IPS DF 4.7 (cell line): Measurements from ENCODE around the gene VPS41.
"Not testable (repeated sequence)": the region's sequence is repeated elsewhere in the genome, so short reads cannot be mapped to it uniquely, and the experiment has no call there.

Source experiments
- DNase-seq: peaks from one replicate; pipeline ENCODE4 v3.0.0-alpha.2; 2013; ENCODE audit warnings: low spot score; ENCODE audit errors: extremely low read depth

The VPS41 gene

DNA sequence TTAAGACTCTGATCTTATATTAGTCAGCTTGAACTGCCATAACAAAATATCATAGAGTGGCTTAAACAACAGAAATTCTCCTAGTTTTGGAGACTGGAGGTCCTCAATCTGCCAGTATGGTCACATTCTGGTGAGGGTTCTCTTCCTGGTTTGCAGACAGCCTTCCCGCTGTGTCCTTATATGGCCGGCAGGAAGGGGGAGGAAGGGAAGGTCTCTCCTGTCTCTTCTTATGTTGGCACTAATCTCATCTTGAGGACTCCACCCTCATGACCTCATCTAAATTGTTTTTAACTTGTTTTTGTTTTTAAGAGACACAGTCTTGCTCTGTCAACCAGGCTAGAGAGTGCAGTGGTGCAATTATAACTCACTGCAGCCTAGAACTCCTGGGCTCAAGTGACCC is 53.1 kb downstream of the VPS41 start:
- DNase-seq: no peak

DNA sequence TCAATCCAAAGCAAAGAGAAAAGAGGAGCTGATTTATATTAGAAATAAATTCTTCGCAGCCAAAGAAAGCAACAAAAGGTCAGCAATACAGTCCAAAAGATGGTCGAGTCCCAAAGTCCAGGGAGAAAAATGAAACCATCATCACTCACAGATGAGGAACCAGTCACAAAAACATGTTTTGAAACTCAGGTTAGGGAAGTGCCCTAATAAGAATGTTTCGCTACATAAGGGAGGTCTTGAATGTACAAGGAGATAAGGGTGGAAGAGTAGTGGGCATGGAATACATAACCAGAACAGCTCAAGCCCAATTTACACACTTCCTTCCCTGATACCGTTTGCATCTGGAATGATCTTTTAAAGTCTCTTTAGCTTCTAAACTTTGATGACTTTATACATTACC is 53.6 kb downstream of the VPS41 start:
- no peak for DNase-seq

DNA sequence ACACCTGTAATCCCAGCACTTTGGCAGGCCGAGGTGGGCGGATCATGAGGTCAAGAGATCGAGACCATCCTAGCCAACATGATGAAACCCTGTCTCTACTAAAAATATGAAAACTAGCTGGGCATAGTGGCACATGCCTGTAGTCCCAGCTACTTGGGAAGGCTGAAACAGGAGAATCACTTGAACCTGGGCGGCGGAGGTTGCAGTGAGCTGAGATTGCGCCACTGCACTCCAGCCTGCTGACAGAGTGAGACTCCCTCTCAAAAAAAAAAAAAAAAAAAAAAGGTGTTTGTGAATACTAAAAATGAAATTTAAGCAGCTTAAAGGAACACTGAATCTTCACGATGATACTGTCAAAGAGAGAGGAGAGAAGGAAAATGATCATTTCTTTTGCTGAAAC is 54.0 kb downstream of the VPS41 start:
- DNase-seq: not testable (repeated sequence)

DNA sequence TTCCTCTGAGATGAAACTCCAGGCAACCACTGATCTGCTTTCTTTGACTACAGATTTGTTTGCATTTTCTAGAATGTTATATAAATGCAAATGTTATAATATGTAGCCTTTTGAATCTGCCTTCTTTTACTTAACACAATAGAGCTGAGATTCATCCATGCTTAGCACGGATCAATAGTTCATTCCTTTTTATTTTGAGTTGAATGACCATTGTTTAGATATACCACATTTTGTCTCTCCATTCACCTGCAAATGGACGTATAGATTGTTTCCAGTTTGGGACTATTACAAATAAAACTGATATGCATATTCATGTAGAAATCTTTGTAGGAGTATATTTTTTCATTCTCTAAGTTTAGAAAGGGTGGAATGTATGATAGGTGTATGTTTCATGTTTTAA is 57.7 kb downstream of the VPS41 start:
- no peak for DNase-seq

DNA sequence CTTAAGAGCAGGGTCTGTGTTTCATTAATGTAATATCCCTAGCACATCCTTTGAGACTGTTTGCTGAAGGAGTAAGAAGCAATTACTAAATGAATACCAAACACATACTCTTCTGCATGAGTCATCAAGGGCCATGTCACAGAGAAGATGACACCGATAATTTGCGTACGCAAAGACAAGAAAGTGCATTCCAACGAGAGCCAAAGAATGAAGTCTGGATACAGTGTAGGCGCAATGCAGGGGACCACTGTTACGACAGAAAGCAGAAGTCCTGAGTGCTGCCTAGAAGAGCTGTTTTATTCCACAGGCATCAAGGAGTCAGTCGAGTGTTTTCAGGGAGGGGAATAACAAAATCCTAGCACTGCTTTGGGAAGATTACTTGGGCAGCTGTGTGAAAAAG is 62.7 kb downstream of the VPS41 start:
- DNase-seq: no peak

DNA sequence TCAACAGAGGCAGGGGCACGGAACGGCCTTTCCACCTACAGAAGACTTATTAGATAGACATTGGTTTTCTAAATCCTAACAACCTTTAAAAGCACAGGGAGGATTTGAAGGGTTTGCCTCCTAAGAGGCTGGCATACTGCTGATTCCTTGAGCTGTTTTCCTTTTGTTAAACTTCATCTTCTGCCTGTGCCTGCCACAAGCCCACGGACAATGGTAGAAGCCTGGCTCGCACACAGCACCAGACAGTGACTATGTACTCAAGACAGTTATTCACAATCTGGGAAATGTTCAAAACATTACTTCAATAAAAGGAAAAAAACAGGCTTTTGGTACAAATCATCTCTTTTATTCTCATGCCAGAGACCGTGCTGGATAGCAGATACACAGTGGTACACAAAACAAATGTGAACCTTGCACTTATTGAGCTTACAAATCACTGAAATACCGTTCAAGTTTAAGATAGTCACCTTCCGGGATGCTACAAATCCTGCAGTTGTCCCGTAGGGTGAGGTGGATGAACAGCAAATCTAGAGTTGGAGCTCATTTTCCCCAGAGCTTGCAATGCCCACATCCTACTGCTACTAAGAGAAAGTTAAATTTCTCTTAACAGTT is 63.9 kb downstream of the VPS41 start:
- DNase-seq: no peak

DNA sequence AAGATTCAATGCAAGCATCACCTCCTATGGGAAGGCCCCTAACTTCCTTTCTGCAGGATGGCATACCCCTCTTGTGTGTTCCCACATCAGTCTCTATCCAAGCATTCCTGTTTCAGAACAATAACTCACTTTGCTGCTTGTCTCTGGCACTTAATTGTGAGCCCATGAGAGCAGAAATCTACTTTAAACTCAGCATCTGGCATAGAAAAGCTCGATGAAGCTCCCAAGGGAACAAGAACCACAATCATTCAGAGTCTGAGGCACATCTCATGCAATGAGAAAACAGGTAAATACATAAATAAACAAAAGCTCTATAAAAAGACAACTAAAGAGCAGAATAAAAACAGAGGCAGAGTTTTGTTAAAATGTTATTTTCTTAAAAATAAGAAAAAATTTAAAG is 66.2 kb downstream of the VPS41 start:
- DNase-seq: no peak

DNA sequence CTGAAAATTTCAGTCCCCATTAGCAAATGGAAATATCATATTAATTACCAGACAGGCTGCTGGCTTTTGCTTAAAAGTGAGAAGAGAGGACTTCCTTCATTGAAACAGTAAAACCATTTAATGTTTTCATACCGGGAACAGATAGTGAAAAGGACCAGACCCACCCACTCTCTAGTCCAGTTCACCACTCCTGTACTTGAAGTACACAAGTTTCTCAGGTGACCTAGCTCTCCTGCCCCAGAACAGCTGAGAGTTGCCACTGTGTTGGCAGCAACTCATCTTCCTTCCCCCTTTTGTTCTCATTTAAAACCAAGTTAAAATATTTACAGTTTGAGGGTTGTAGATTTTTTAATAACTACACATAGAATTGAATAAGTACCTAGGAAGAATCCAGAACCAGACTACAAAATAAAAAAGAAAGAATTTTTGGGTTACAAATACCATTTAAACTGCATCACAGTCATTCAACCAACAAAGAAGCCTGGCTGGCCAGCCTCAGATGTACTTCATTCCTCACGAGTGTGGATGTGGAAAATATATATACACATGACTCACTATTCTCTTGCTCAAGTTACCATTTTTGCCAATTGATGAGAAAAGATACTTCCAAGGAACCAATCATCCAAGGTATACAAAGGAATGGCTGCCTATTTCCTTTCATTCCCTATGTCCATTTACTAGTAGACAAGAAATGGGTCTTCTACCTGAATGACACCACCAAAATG is 68.1 kb downstream of the VPS41 start:
- no peak for DNase-seq

DNA sequence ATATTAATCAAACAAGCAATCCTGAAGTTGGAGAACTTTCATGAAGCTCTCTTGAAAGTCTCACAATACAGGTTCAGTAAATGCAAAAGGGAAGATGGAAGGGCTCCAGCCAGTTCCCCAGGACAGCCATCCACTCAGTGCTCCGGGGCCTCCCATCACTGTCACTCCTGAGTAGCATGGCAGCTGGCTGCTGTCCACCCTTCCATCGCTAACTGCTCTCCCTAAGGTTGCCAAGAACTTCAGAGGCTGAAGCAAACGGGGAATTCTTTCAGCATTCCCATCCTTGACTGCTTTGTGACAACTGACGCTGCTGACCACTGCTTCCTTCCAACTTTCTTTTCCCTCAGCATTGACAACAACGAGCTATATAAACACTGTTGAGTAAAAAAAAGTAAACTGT is 69.1 kb downstream of the VPS41 start:
- DNase-seq: no peak

DNA sequence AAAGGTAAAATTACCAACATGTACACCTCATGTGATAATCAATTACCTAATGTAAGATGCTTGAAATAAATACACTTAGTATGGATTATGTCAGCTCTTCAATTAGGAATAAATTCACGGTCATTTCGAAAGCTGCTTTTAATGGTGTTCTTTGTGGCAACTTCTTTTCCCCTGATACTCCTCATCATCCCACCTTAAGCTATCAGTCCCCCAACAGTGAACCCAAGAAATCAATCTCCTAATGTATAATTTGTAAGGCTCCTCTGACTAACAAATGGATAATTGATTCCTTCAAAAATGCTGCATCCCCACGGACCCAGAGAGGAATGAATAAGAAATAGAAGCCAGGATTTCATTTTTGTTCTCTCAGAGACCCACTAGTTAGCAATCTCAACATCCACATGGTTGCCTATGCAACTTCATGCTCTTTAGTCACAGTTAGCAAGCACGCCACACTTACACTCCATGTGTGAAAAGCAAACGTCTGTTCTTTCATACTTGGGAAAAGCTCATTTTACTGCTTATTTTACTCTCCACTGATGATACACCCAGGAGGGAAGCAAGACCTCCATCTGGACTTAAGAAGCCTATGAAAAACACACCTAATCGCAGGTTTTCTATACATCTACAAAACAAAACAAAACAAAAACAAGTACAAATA is 70.1 kb downstream of the VPS41 start:
- DNase-seq: no peak

DNA sequence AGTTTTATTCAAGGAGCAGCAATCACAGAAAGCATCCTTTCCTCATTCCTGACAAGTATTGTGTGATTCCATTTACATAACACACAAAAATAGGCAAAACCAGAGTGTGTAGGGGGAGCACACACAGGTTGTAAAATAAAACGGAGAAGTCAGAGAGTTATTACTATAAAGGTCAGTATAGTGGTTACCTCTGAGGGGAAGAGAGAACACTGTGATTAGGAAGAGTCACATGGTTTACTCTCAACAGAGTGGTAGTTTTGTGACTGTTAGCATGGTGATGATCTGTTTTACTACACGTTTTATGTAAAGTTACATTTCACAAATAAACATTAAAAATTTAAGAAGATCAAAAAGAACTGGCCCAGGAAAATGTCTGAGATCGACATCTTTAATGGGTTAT is 74.6 kb downstream of the VPS41 start:
- DNase-seq: no peak

DNA sequence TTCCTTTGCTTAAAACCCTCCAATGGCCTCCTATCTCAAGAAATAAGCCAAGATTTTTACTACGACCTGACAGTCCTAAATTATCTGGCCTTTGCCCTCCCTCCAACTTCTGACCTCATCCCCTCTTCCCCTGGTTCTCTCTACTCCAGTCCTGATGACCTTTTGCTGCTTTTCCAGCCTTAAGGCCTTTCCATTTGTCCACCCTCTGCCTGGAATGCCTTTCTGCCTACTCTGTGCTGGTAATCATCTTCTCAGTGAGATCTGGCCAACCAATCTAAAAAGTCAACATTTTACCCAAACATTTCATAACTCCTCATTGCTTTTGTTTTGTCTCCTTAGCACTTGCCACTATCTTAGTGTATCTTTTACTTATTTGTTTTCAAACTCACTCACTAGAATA is 75.7 kb downstream of the VPS41 start:
- no peak for DNase-seq

DNA sequence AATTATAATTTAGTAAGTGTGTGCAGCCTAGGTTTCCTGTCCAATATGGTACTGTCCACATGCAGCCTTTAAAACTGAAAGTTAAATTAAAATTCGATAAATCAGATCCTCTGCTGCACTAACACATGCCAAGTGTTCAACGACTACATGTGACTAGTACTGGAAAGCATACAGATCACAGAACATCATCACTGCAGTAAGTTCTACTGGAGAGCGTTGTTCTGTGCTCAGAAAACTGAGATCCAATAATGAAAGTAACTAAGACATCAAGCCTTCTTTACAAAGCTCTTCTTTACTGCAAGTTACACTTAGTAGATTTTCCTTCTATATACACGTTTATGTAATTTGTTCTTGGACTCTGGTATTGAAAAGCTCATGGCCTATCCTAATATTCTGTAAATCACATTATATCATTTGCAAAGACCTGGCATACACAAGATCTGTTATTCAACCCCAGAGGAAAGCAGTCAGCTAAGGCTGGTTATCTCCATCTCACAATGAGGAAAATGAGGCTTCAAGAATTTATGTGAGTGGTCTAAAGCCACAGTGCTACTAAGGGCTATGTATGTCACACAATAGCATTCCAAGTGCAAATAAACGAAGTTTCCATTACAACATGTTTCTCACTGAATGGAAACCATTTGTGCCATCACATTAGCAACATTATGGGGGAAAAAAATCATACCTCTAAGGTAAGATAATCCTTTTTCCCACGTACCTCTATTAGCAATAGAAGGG is 77.6 kb downstream of the VPS41 start:
- DNase-seq: no peak

DNA sequence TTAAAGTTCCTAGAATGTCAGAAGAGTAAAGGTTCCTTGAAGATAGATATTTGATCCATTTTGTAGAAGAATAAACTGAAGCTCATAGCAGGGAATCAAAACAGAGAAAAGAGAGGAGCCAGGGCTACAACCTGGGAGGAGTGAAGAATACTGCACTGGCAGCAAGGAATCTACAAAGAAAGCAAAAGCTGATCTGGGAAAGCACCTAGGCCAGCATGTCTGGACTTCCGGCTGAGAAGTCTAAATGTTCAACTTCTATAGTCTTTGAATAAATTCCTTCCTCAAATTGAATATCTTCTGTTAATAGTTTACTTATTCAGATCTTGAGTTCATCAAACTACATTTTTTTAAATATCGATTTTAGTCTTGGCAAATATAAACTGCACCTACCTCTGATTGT is 78.2 kb downstream of the VPS41 start:
- no peak for DNase-seq

DNA sequence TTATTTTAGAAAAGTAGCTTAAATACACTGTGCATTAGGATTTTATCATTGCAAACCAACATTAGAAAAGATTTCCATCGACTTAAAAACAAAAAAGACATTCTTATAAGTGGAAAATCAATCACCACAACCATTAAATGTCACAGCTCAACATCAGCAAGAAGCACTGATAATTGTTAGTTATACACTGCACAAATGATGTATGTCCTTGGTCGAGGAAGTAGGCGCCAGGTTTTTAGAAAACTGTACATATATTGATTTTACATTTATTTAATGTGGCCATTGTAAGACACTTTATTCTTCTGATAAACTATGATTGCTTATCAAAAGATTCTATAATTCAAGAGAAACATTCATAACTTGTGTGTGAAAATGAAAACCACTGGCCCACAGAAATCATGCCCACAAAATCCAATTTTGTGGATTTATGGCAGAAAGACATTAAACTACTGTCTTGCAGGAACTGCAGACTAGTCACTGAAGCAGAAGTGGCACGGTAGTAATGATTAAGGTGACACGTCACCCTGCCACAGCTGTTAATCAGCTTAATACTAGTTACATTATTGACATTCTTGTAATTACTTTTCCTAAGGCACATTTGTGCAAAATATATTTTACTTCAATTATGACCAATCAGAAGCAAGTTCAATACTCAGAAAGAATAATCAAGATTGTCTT is 79.4 kb downstream of the VPS41 start:
- no peak for DNase-seq

DNA sequence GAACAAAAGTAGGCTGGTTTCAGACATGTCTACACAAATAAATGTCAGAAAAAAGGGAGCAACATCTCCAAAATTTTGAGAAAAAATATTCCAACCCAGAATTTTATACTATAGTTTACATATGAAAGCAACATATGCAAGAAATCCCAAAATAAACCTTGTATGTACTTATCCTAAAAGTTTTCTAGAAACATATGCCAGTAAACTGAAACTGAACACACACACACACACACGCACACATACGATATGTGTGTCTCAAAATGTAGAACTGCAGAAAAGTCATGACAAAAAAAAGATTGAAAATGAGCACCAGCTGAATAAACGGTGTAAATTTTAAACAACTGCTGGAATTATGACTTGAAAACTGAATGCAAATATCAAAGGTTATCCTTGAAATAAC is 81.0 kb downstream of the VPS41 start:
- no peak for DNase-seq

DNA sequence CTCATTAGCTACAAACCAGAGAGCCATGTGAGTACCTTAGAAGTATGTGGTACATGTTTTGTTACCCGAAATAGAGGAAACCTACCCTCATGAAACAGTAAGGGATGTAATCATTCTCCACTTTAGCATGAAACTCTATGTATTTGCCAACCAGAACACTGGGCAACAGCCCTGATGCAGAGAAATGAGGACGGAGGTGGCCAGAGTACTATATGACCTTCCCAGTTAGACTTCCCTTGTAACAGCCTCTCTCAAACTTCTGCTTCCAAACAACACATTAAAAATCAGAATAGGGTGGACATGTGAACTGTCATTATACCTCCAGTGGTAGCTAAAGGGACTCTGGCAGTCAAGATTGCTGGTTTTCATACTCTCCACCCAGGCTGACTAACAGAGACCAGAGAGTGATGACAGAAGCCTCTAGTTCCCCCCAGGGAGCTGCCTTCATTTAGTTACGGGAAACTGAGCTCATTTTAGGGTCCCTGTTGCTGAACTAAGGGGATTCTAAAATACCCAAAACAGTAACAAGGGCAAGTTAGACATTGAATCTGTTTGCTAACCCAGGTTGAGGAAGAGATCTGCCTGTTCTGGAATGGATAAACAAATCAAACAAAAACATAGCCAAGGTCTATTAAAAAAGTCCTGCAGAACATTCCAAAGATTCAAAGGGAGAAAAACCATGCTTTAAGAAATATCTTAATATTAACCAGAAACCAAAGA is 83.1 kb downstream of the VPS41 start:
- DNase-seq: no peak

DNA sequence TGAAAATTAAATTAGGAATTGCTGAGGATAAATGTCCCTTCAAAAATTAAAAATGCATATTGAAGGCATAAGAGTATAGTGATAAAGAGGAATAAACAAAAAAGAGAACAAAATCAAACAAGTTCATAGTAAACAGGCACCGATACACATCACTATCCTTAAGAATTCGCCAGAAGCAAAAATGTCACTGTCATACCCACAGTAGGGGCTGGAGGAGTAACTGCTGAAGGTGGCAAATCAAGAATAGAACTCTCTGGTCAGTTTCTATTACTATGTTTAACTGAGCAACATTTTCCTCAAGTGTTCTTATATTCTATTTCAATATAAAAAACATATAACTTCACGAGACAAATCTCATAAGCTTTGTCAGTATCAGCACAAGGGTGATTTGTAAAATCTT is 84.0 kb downstream of the VPS41 start:
- DNase-seq: no peak

DNA sequence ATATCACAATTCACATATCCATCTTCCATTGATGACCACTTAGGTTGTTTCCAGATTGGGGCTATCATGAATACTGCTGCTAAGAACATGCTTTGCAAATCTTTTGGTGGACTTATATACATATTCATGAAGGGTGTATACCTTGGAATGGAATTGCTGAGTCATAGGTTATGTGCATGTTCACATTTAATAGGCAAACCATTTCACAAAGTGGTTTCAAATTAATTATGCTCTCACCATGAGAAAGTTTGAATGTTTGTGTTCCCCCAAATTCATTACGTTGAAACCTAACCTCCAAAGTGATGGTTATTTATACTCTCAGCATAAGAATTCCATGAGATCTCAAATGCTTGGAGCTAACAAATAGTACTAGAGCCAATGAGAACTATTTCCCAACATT is 86.4 kb downstream of the VPS41 start:
- DNase-seq: no peak

DNA sequence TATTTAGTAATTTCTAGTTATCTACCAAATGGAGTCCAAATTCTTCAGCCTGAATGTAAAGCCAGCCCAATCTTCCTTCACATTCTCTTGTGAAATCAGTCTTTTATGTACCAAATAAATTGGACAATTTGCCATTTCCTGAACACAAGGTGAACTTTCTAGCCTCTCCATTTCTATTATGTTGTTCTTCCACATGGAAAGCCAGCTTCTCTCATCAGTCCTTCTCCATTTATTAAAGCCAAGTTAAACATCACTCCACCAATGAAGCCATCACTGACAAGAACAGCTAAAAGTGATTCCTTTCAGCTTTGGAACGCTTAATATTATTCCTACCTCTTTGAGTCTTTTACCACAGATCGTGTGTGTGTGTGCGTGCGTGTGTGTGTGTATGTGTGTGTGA is 88.4 kb downstream of the VPS41 start:
- DNase-seq: no peak

DNA sequence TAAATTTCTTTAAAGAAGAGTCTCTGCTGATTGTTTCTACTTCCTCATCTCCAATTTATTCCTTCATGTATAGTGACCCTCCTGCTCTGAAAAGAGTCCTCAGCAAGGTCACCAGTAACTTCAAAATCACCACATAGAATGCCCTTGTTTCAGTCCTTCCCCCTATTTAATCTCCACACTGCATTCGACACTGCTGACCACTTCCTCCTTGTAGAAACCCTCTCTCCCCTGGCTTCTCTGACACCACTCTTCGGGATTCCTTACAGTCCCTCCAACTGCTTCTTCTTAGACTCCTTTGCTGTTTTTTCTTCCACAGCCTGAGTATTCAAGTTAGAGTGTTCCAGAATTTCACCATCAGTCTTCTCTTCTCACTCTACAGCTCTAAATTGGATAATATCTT is 89.5 kb downstream of the VPS41 start:
- DNase-seq: no peak
